Omental fat pad (tissue), 4 donors: ENCODE results near the gene GAA. TPM values are rescaled to one million over a fixed set of nuclear protein-coding genes. Genes with fewer than 3 reads are reported as not detected.
"Not testable (repeated sequence)": the region's sequence is repeated elsewhere in the genome, so short reads cannot be mapped to it uniquely, and the experiment has no call there.

Experiments
- ATAC-seq: fragments of 150-250 bp; one replicate; pipeline ENCODE4 v1.9.1; 2016; ENCODE audit warnings: mild to moderate bottlenecking, moderate library complexity; ENCODE audit not compliant: low FRiP score
- DNase-seq: peaks from one replicate; pipeline ENCODE4 v3.0.0-alpha.2; 2019; ENCODE audit warnings: low spot score
- total RNA-seq, 4 donors: library from RNA; depleted of rRNA; stranded (reverse); fragments of >200 nt; gene quantifications; one replicate each; pipeline ENCODE4 v1.1.0, GENCODE V29; 2016
- TF ChIP-seq, protein P1 (sequence below), 3 donors: fragments of 450-650 bp; IDR thresholded peaks; one replicate each; pipeline ENCODE4 v1.5.1; 2016 to 2017; ENCODE audit warnings: antibody characterized with exemption in 3 of 3, mild to moderate bottlenecking in 3 of 3, moderate library complexity in 2 of 3

The GAA gene
- total RNA-seq, 4 donors from 2014 or later = 52.8 to 83.0 (median 64.8) TPM

- ATAC-seq (no peak), DNase-seq (no peak)
- TF ChIP-seq, protein P1, sequence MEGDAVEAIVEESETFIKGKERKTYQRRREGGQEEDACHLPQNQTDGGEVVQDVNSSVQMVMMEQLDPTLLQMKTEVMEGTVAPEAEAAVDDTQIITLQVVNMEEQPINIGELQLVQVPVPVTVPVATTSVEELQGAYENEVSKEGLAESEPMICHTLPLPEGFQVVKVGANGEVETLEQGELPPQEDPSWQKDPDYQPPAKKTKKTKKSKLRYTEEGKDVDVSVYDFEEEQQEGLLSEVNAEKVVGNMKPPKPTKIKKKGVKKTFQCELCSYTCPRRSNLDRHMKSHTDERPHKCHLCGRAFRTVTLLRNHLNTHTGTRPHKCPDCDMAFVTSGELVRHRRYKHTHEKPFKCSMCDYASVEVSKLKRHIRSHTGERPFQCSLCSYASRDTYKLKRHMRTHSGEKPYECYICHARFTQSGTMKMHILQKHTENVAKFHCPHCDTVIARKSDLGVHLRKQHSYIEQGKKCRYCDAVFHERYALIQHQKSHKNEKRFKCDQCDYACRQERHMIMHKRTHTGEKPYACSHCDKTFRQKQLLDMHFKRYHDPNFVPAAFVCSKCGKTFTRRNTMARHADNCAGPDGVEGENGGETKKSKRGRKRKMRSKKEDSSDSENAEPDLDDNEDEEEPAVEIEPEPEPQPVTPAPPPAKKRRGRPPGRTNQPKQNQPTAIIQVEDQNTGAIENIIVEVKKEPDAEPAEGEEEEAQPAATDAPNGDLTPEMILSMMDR (IDR thresholded peaks at IDR 0.05) = no peak
Observed at GRCh38 chr17:80083136-80083661, 18.2 kb upstream of the GAA start.

DNA sequence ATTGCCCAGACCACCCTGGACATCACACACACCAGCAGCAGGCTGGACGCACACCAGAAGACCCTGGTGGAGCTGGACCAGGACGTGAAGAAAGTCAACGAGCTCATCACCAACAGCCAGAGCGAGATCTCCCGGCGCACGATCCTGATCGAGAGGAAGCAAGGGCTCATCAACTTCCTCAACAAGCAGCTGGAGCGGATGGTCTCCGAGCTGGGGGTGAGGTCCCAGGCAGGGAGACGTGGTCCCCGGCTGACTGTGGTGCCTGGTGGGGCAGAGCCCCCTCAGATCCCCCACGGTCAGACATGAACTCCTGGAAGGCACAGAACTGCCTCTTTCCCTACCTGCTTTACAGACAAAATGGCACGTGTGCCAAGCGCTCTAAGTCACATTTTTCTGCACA lies 16.6 kb upstream of the GAA start:
- ATAC-seq = no peak
- TF ChIP-seq, protein P1 (IDR thresholded peaks at IDR 0.05) = no peak
- no peak for DNase-seq

GRCh38 chr17:80086081-80086480 lies 15.3 kb upstream of the GAA start:
- TF ChIP-seq, protein P1 (IDR thresholded peaks at IDR 0.05) = no peak
- DNase-seq (no peak), ATAC-seq (no peak)

- TF ChIP-seq, protein P1 (IDR thresholded peaks at IDR 0.05) = no peak
- ATAC-seq (no peak), DNase-seq (no peak)
Observed at GRCh38 chr17:80086616-80087015, 14.8 kb upstream of the GAA start.

- DNase-seq (no peak), ATAC-seq (no peak)
- TF ChIP-seq, protein P1 (IDR thresholded peaks at IDR 0.05) = no peak
Observed at GRCh38 chr17:80087346-80088265, 13.8 kb upstream of the GAA start.

GRCh38 chr17:80089762-80090161 lies 11.6 kb upstream of the GAA start:
- TF ChIP-seq, protein P1 (IDR thresholded peaks at IDR 0.05) = no peak
- DNase-seq (no peak), ATAC-seq (no peak)

GRCh38 chr17:80090164-80090563 lies 11.2 kb upstream of the GAA start:
- not testable (repeated sequence) for ATAC-seq, DNase-seq
